Measurements from ENCODE around the gene DDO.

DDO gene

DNA sequence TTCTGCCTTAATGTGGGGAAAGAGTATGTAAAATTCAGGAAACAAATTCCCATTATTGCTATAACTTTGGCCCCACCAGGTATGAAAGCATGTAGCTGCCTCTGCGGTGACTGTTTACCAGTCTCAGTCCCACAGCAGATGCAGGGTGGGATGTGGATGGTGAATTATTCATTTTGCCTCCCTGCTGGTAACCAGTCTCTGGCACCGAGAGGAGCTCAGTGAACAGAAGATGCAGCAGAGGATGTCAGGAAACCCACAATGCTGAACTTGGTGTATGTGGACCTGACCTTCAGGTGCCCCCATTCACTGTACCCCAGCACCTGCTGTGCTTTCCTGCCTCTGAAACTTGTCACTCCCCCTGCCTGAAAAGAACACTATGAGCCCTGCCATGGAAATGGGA is 48.4 kb downstream of the DDO start:
- TF ChIP-seq ZNF274 (IDR thresholded peaks at IDR 0.05; ENCODE audit: low read depth, low read length) = no peak
- no peak overlapping the region for H3K4me3 ChIP-seq (ENCODE audit: low read length)

- no peak for TF ChIP-seq ZNF274 (IDR thresholded peaks at IDR 0.05; ENCODE audit: low read depth, low read length)
- H3K4me3 ChIP-seq (ENCODE audit: low read length) = no peak overlapping the region
These were observed 49.1 kb downstream of the DDO start for GRCh38 chr6:110366256-110366655.

DNA sequence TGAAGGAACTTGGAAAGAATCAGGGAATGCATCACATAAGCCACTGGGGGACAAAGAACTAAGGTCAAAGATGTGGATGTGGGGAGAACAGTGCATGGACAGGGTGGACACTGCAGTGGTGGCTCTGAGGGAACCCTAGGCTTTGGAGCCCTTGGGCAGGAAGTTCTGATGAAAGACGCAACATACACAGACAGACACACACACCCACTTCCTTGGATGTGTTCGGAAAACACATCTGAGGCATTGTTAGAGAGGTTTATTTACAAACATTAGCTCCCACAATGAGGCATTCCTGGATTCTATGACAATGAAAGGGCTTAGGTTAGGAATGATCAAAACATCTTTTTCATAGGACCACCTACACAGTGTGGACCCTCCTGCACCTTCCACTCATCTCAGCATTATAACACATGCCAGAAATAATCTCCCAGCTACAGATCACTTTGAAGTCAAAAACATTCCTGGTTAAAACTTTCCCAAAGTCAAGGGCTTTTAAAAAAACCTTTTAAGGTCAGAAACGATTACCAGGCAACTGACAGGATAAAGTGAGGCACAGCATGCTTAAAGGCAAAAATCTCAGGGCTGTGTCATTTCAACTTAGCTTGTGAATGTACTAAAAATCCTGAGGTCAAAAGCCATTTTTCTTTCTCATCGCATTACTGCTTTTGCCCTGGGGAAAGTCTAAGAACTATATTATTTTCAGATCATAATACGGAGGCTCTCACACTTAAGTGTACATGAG is 50.8 kb downstream of the DDO start:
- no peak for TF ChIP-seq ZNF274 (IDR thresholded peaks at IDR 0.05; ENCODE audit: low read depth, low read length)
- H3K4me3 ChIP-seq (ENCODE audit: low read length) = no peak overlapping the region

GRCh38 chr6:110363748-110364147 is 51.6 kb downstream of the DDO start:
- no peak for TF ChIP-seq ZNF274 (IDR thresholded peaks at IDR 0.05; ENCODE audit: low read depth, low read length)
- no peak overlapping the region for H3K4me3 ChIP-seq (ENCODE audit: low read length)

- H3K4me3 ChIP-seq (ENCODE audit: low read length) = no peak overlapping the region
- TF ChIP-seq ZNF274 (IDR thresholded peaks at IDR 0.05; ENCODE audit: low read depth, low read length) = no peak
These were observed 54.7 kb downstream of the DDO start for GRCh38 chr6:110360676-110361075.

GRCh38 chr6:110359556-110359955 is 55.8 kb downstream of the DDO start:
- no peak for TF ChIP-seq ZNF274 (IDR thresholded peaks at IDR 0.05; ENCODE audit: low read depth, low read length)
- H3K4me3 ChIP-seq (ENCODE audit: low read length) = no peak overlapping the region

GRCh38 chr6:110358553-110359160 is 56.7 kb downstream of the DDO start:
- no peak overlapping the region; the same call in 1 of the 2 replicates for H3K4me3 ChIP-seq (ENCODE audit: low read length)
- TF ChIP-seq ZNF274 (IDR thresholded peaks at IDR 0.05; ENCODE audit: low read depth, low read length) = no peak

- TF ChIP-seq ZNF274 (IDR thresholded peaks at IDR 0.05; ENCODE audit: low read depth, low read length) = no peak
- peak within 1 kb of the TSS; percentile 22; the same call in 1 of the 2 replicates for H3K4me3 ChIP-seq (ENCODE audit: low read length)
These were observed 57.5 kb downstream of the DDO start, which contains the start of gene METTL24 for GRCh38 chr6:110357664-110358552. TSS of gene METTL24 (minus strand) at chr6:110358349. CDS start at chr6:110358272, 77 bp downstream.

DNA sequence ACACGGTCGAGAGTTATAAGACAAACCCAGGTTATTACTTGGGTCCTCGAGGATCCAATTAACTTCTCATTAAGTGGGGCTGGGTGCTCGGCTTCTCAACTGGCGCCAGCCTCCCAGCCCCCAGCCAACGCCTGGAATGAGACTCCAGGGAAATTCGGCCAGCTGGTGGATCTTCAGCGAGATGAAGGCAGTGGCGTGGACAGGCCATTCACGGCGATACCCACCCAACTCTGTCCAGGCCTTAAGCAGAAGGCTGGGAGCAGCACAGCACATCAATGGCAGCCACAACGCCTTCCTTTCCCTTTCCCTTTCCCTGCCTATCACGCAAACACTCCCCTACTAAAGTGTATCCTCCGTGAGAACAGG is 58.1 kb downstream of the DDO start:
- H3K4me3 ChIP-seq (ENCODE audit: low read length) = no peak overlapping the region; the same call in 1 of the 2 replicates
- no peak for TF ChIP-seq ZNF274 (IDR thresholded peaks at IDR 0.05; ENCODE audit: low read depth, low read length)

DNA sequence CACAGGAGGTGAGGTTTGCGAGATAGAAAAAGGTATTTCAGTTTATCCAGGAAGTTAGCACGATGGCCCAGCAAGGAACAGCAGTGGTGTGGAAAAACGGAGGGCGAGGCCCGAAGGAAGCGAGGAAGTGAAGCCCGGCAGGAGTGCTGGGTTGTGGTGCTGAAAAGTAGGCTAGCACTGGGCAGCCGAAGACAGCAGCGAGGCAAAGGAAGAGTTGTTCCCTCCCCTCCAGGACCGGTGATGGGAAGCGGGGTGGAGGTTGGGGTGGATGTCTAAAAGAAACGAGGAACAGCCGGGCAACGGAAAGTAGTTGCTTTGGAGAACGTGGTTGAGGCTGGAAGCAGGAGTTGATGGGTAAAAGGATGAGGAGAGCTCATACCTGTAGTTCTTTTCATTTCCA is 58.6 kb downstream of the DDO start:
- TF ChIP-seq ZNF274 (IDR thresholded peaks at IDR 0.05; ENCODE audit: low read depth, low read length) = no peak
- H3K4me3 ChIP-seq (ENCODE audit: low read length) = no peak overlapping the region

DNA sequence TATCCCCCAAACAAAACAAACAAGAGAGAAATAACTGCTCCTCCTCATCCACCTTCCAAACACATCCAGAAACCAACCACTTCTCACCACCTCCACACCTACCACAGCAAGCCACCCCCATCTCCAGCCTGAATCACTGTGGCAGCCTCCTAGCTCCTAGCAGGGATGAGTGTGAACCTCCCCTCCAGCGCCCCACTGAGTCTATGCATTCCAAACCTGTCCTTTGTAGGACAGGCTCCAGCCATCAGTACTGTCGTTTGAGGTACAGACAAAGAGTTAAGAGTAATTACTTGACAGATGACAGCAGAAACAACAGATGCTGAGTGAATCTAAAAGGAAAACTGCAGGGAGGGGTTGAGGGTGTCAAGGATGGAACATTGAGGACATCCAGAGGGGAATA is 59.6 kb downstream of the DDO start:
- TF ChIP-seq ZNF274 (IDR thresholded peaks at IDR 0.05; ENCODE audit: low read depth, low read length) = no peak
- no peak overlapping the region for H3K4me3 ChIP-seq (ENCODE audit: low read length)

- no peak for TF ChIP-seq ZNF274 (IDR thresholded peaks at IDR 0.05; ENCODE audit: low read depth, low read length)
- no peak overlapping the region for H3K4me3 ChIP-seq (ENCODE audit: low read length)
These were observed 60.4 kb downstream of the DDO start for GRCh38 chr6:110355022-110355421.

GRCh38 chr6:110354153-110354552 is 61.2 kb downstream of the DDO start:
- no peak for TF ChIP-seq ZNF274 (IDR thresholded peaks at IDR 0.05; ENCODE audit: low read depth, low read length)
- H3K4me3 ChIP-seq (ENCODE audit: low read length) = no peak overlapping the region

DNA sequence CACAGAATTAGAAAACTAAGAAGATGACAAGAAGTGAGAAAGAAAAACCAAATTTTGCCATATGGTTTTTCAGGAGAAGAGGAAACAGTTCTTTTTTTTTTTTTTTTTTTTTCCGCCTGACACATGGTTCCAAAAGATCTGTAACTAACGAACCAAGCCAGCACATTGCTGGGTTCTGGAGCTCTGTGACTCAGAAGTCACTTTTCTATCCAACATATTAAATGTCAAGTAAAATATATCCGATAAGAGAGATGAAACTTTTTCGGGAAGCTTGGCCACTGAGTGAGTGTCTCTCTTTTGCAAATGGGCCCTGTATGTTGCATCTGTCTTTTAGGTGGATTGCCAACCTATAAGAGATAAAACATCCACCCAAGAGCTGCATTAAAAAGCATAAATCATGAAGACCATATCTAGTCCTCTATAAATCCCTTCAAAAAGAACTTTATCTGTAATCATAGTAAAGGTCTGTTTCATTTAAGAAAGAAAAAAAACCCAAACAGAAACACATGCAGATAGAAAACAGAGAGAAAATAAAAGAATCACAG is 61.8 kb downstream of the DDO start:
- no peak overlapping the region for H3K4me3 ChIP-seq (ENCODE audit: low read length)
- TF ChIP-seq ZNF274 (IDR thresholded peaks at IDR 0.05; ENCODE audit: low read depth, low read length) = no peak

Data from GM08714 (cell line).